ENCODE data around the gene MAN1A2. TPM values are rescaled to one million over a fixed set of nuclear protein-coding genes. Genes with fewer than 3 reads are reported as not detected.
"Not testable (repeated sequence)": the region's sequence is repeated elsewhere in the genome, so short reads cannot be mapped to it uniquely, and the experiment has no call there.

MAN1A2 gene
- total RNA-seq, 1 donor from 2014 or later = 45.4 TPM

DNA sequence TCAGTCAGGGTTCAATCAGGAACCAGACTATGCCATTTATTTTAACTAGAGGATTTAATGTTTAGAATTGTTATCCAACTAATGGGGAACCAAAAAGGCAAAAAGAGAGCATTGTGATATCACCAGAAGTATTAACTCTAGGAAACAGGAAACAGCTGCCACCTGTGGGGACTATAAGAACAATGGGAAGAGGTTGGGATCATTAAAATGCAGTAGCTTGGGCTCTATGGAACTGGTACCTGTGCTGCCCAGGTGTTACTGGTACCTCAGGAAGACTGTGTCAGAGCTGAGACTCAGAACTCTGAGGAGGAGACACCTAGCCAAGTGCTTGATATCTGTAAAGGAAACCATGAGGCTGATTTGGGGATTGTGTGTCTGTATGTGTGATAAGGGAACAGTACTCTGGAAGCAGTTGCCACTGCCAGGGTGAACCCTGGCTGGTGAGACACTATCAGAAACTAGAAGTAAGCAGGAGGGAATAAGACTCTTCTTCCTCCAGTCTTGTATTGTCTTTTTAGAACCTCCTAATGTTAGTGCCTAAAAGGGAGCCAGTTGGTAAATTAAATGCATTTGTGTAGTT, 49.4 kb downstream of the MAN1A2 start:
- H3K4me1 ChIP-seq (ENCODE audit: control insufficient read depth in 3 of 3, insufficient read depth in 3 of 3, low read length in 3 of 3) = no peaks in the 10 kb centered on the region
- peaks cover 0 to 7% (median 3%) of the 10 kb centered on the region in 3 donors for H3K36me3 ChIP-seq (ENCODE audit: control insufficient read depth in 3 of 3, insufficient read depth in 3 of 3, low read length in 3 of 3)
- H3K27ac ChIP-seq (ENCODE audit: low read depth, low read length) = no peak overlapping the region
- no peaks in the 10 kb centered on the region for H3K27me3 ChIP-seq (ENCODE audit: control insufficient read depth in 3 of 3, insufficient read depth in 3 of 3, low read length in 3 of 3)
- no peaks in the 10 kb centered on the region for H3K9me3 ChIP-seq (ENCODE audit: control insufficient read depth in 3 of 3, low read length in 3 of 3)
- H3K9ac ChIP-seq (ENCODE audit: low read depth in 1 of 3, low read length in 3 of 3) = no peak overlapping the region
- no peak overlapping the region for H3K4me3 ChIP-seq (ENCODE audit: low read length in 3 of 3)

DNA sequence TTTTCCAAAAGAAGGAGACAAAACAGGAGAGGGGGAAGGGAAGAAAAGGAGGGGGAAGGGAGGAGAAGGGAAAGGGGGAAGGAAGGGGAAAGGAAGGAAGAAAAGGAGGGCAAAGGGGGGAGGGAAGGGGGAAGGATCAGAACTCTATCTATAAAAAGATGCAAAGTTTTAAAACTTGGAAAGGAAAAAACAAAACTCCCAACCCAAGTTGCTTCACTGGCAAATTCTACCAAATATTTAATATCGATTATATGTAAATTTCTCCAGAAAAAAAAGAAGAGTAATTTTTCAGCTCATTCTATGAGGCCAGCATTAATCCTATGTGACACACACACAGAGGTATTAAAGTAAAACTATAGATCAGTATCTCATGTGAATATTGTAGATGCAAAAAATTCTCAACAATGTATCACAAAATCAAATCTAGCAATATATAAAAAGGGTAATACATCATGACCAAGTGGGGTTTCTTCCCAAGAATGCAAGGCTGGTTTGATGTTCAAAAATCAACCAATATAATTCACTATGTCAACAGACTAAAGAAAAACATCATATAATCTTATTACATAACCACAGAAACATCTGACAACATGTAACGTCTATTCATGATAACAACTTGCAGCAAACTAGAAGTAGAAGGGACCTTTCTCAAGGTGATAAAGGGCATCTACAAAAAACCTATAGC, 57.9 kb downstream of the MAN1A2 start:
- no peaks in the 10 kb centered on the region for H3K9me3 ChIP-seq (ENCODE audit: control insufficient read depth in 3 of 3, low read length in 3 of 3)
- no peaks in the 10 kb centered on the region for H3K4me1 ChIP-seq (ENCODE audit: control insufficient read depth in 3 of 3, insufficient read depth in 3 of 3, low read length in 3 of 3)
- peaks cover 0 to 8% (median 0%) of the 10 kb centered on the region in 3 donors for H3K36me3 ChIP-seq (ENCODE audit: control insufficient read depth in 3 of 3, insufficient read depth in 3 of 3, low read length in 3 of 3)
- peak overlapping the region in 1 of 3 donors; percentile 18 for H3K4me3 ChIP-seq (ENCODE audit: low read length in 3 of 3)
- no peak overlapping the region for H3K27ac ChIP-seq (ENCODE audit: low read depth, low read length)
- H3K9ac ChIP-seq (ENCODE audit: low read depth in 1 of 3, low read length in 3 of 3) = no peak overlapping the region
- H3K27me3 ChIP-seq (ENCODE audit: control insufficient read depth in 3 of 3, insufficient read depth in 3 of 3, low read length in 3 of 3) = no peaks in the 10 kb centered on the region

DNA sequence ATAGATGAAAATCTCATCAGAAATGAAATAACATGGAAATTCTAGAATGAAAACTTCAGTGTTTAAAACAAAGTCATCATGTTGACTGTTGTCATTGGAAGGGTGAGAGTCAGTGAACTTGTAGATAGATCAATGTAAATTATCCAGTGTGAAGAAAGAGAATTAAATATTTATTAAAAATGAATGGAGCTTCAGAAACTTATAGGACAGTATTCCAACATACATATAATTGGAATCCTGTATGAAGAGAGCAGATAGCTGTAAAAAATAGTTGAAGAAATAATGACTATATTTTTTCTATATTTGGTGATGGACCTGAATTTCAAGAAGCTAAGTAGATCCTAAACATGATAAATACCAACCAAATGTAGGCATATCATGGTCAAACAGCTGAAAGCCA, 60.0 kb downstream of the MAN1A2 start:
- no peaks in the 10 kb centered on the region for H3K4me1 ChIP-seq (ENCODE audit: control insufficient read depth in 3 of 3, insufficient read depth in 3 of 3, low read length in 3 of 3)
- H3K9me3 ChIP-seq (ENCODE audit: control insufficient read depth in 3 of 3, low read length in 3 of 3) = no peaks in the 10 kb centered on the region
- H3K9ac ChIP-seq (ENCODE audit: low read depth in 1 of 3, low read length in 3 of 3) = no peak overlapping the region
- peaks cover 0 to 8% (median 0%) of the 10 kb centered on the region in 3 donors for H3K36me3 ChIP-seq (ENCODE audit: control insufficient read depth in 3 of 3, insufficient read depth in 3 of 3, low read length in 3 of 3)
- no peaks in the 10 kb centered on the region for H3K27me3 ChIP-seq (ENCODE audit: control insufficient read depth in 3 of 3, insufficient read depth in 3 of 3, low read length in 3 of 3)
- no peak overlapping the region for H3K27ac ChIP-seq (ENCODE audit: low read depth, low read length)
- no peak overlapping the region for H3K4me3 ChIP-seq (ENCODE audit: low read length in 3 of 3)

DNA sequence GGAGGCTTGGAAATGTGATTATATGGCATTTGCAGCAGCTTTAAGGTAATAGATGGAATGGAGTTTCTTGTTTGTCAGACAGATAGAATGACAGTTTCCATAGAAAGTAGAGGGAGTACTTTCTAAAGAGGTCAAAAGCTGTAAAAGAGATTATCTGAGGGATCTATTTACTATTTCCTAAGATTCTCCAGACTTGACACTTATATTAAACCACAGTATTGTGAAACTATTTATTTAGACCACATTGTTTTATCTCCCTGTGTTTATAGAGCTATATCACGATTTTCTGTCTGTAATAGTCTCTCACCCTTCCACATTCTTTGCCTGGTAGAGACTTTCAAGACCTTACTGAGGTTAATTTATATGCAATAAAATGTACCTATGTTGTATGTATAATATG, 66.7 kb downstream of the MAN1A2 start:
- Histone ChIP-seq H3K27ac (ENCODE audit: low read depth, low read length) (no peak overlapping the region), H3K27me3 (ENCODE audit: control insufficient read depth in 3 of 3, insufficient read depth in 3 of 3, low read length in 3 of 3) (no peaks in the 10 kb centered on the region), H3K9me3 (ENCODE audit: control insufficient read depth in 3 of 3, low read length in 3 of 3) (no peaks in the 10 kb centered on the region), H3K36me3 (ENCODE audit: control insufficient read depth in 3 of 3, insufficient read depth in 3 of 3, low read length in 3 of 3) (no peaks in the 10 kb centered on the region), H3K4me3 (ENCODE audit: low read length in 3 of 3) (no peak overlapping the region), H3K4me1 (ENCODE audit: control insufficient read depth in 3 of 3, insufficient read depth in 3 of 3, low read length in 3 of 3) (no peaks in the 10 kb centered on the region), H3K9ac (ENCODE audit: low read depth in 1 of 3, low read length in 3 of 3) (no peak overlapping the region)

DNA sequence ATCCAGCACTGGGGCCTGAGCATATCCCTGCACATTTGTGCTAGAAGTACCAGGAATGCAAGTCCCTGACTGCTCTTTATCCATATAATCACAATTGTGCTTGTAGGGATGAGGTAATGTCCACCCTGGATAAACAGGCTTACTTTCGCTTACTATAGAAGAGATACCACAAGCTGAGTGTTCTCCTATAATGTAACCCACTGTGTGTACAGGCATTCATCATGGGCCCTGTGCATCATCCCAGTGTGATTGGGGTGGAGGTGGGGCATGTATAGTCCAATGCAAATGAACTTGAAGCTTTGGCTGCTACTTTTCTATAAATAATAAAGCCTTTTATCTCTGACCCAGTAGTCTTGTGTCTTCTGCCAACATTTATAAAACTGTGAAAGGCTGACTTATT, 69.3 kb downstream of the MAN1A2 start:
- H3K36me3 ChIP-seq (ENCODE audit: control insufficient read depth in 3 of 3, insufficient read depth in 3 of 3, low read length in 3 of 3) = no peaks in the 10 kb centered on the region
- H3K27me3 ChIP-seq (ENCODE audit: control insufficient read depth in 3 of 3, insufficient read depth in 3 of 3, low read length in 3 of 3) = no peaks in the 10 kb centered on the region
- no peak overlapping the region for H3K27ac ChIP-seq (ENCODE audit: low read depth, low read length)
- H3K4me1 ChIP-seq (ENCODE audit: control insufficient read depth in 3 of 3, insufficient read depth in 3 of 3, low read length in 3 of 3) = no peaks in the 10 kb centered on the region
- H3K9ac ChIP-seq (ENCODE audit: low read depth in 1 of 3, low read length in 3 of 3) = no peak overlapping the region
- no peaks in the 10 kb centered on the region for H3K9me3 ChIP-seq (ENCODE audit: control insufficient read depth in 3 of 3, low read length in 3 of 3)
- H3K4me3 ChIP-seq (ENCODE audit: low read length in 3 of 3) = no peak overlapping the region

DNA sequence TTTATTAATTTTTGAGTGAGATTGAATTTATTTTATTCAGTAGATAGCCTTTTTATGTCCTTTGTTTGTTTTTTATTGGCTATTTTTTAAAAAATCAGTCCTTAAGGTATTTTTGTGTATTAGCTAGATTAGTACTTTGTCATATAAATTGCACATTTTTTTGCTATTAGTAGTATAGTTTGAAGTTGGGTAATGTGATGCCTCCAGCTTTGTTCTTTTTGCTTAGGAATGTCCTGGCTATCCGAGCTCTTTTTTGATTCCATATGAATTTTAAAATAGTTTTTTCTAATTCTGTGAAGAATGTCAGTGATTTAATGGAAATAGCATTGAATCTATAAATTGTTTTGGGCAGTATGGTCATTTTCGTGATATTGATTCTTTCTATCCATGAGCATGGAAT, 80.4 kb downstream of the MAN1A2 start:
- peaks cover 0 to 5% (median 0%) of the 10 kb centered on the region in 3 donors for H3K36me3 ChIP-seq (ENCODE audit: control insufficient read depth in 3 of 3, insufficient read depth in 3 of 3, low read length in 3 of 3)
- peaks cover 0 to 3% (median 0%) of the 10 kb centered on the region in 3 donors for H3K9me3 ChIP-seq (ENCODE audit: control insufficient read depth in 3 of 3, low read length in 3 of 3)
- no peaks in the 10 kb centered on the region for H3K27me3 ChIP-seq (ENCODE audit: control insufficient read depth in 3 of 3, insufficient read depth in 3 of 3, low read length in 3 of 3)
- H3K4me3 ChIP-seq (ENCODE audit: low read length in 3 of 3) = no peak overlapping the region
- H3K27ac ChIP-seq (ENCODE audit: low read depth, low read length) = no peak overlapping the region
- H3K4me1 ChIP-seq (ENCODE audit: control insufficient read depth in 3 of 3, insufficient read depth in 3 of 3, low read length in 3 of 3) = no peaks in the 10 kb centered on the region
- no peak overlapping the region for H3K9ac ChIP-seq (ENCODE audit: low read depth in 1 of 3, low read length in 3 of 3)

DNA sequence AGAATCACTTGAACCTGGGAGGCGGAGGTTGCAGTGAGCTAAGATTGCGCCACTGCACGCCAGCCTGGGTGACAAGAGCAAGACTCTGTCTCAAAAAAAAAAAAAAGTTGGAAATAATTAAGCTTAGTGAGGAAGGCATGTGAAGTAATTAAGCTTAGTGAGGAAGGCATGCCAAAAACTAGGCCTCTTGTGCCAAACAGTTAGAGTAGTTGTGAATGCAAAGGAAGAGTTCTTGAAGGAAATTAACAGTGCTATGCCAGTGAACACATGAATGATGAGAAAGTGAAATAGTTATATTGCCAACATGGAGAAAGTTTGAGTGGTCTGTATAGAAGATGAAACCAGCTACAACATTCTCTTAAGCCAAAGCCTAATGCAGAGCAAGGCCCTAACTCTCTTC, 85.0 kb downstream of the MAN1A2 start:
- H3K27me3 ChIP-seq (ENCODE audit: control insufficient read depth in 3 of 3, insufficient read depth in 3 of 3, low read length in 3 of 3) = no peaks in the 10 kb centered on the region
- H3K36me3 ChIP-seq (ENCODE audit: control insufficient read depth in 3 of 3, insufficient read depth in 3 of 3, low read length in 3 of 3) = peaks cover 0 to 5% (median 0%) of the 10 kb centered on the region in 3 donors
- no peak overlapping the region for H3K9ac ChIP-seq (ENCODE audit: low read depth in 1 of 3, low read length in 3 of 3)
- H3K4me1 ChIP-seq (ENCODE audit: control insufficient read depth in 3 of 3, insufficient read depth in 3 of 3, low read length in 3 of 3) = no peaks in the 10 kb centered on the region
- no peak overlapping the region for H3K4me3 ChIP-seq (ENCODE audit: low read length in 3 of 3)
- no peak overlapping the region for H3K27ac ChIP-seq (ENCODE audit: low read depth, low read length)
- no peaks in the 10 kb centered on the region for H3K9me3 ChIP-seq (ENCODE audit: control insufficient read depth in 3 of 3, low read length in 3 of 3)

DNA sequence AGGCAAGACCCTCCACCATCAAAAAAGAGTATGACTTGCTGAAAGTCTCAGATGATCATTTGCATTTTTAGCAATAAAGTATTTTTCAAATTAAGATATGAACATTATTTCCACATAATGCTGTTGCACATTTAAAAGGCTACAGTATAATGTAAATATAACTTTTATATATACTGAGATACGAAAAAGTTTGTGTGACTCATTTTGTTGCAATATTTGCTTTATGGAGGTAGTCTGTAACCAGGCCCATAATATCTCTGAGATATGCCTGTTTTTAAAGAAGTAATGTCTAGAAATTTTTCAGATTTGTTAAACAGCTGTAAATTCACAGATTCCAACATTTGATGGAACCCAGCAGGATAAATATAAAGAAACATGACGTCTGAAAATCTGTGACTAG, 86.7 kb downstream of the MAN1A2 start:
- Histone ChIP-seq H3K36me3 (ENCODE audit: control insufficient read depth in 3 of 3, insufficient read depth in 3 of 3, low read length in 3 of 3) (peaks cover 0 to 5% (median 0%) of the 10 kb centered on the region in 3 donors), H3K4me3 (ENCODE audit: low read length in 3 of 3) (no peak overlapping the region), H3K4me1 (ENCODE audit: control insufficient read depth in 3 of 3, insufficient read depth in 3 of 3, low read length in 3 of 3) (no peaks in the 10 kb centered on the region), H3K9me3 (ENCODE audit: control insufficient read depth in 3 of 3, low read length in 3 of 3) (no peaks in the 10 kb centered on the region), H3K27ac (ENCODE audit: low read depth, low read length) (no peak overlapping the region), H3K27me3 (ENCODE audit: control insufficient read depth in 3 of 3, insufficient read depth in 3 of 3, low read length in 3 of 3) (no peaks in the 10 kb centered on the region), H3K9ac (ENCODE audit: low read depth in 1 of 3, low read length in 3 of 3) (no peak overlapping the region)

DNA sequence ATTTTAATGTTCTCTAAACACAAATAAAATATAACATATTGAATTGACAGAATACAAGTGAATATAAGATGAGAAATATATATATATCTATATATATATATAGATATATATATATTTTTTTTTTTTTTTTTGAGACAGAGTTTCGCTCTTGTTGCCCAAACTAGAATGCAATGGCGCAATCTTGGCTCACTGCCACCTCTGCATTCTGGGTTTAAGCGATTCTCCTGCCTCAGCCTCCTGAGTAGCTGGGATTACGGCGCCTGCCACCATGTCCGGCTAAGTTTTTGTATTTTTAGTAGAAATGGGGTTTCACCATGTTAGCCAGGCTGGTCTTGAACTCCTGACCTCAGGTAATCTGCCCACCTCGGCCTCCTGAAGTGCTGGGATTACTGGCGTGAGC, 91.2 kb downstream of the MAN1A2 start:
- not testable (repeated sequence) for H3K36me3 ChIP-seq (ENCODE audit: control insufficient read depth in 3 of 3, insufficient read depth in 3 of 3, low read length in 3 of 3); H3K9me3 ChIP-seq (ENCODE audit: control insufficient read depth in 3 of 3, low read length in 3 of 3); H3K27ac ChIP-seq (ENCODE audit: low read depth, low read length); H3K27me3 ChIP-seq (ENCODE audit: control insufficient read depth in 3 of 3, insufficient read depth in 3 of 3, low read length in 3 of 3); H3K9ac ChIP-seq (ENCODE audit: low read depth in 1 of 3, low read length in 3 of 3); H3K4me3 ChIP-seq (ENCODE audit: low read length in 3 of 3); H3K4me1 ChIP-seq (ENCODE audit: control insufficient read depth in 3 of 3, insufficient read depth in 3 of 3, low read length in 3 of 3)

DNA sequence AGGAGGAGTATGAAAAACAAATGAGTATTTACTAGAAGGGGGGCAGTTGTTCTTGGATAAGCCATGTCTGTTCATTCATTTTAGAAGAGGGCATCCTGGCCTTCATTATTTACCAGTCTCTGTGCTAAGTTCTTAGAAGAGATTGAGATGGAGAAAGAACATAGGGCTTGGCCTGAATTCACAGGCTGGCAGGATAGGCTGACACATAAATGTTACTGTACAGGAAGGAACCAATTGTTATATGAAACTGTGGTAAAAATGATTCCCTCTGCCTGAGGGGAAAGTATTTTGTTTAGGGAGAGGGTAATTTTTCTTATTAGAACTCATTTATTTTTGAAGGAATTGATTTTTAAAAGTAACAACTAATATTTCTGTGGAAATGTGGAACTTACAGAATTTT, 99.5 kb downstream of the MAN1A2 start:
- H3K27me3 ChIP-seq (ENCODE audit: control insufficient read depth in 3 of 3, insufficient read depth in 3 of 3, low read length in 3 of 3) = no peaks in the 10 kb centered on the region
- no peaks in the 10 kb centered on the region for H3K4me1 ChIP-seq (ENCODE audit: control insufficient read depth in 3 of 3, insufficient read depth in 3 of 3, low read length in 3 of 3)
- H3K4me3 ChIP-seq (ENCODE audit: low read length in 3 of 3) = no peak overlapping the region
- H3K9ac ChIP-seq (ENCODE audit: low read depth in 1 of 3, low read length in 3 of 3) = no peak overlapping the region
- H3K36me3 ChIP-seq (ENCODE audit: control insufficient read depth in 3 of 3, insufficient read depth in 3 of 3, low read length in 3 of 3) = peaks cover 0 to 4% (median 0%) of the 10 kb centered on the region in 3 donors
- H3K9me3 ChIP-seq (ENCODE audit: control insufficient read depth in 3 of 3, low read length in 3 of 3) = no peaks in the 10 kb centered on the region
- H3K27ac ChIP-seq (ENCODE audit: low read depth, low read length) = no peak overlapping the region

Data from skeletal muscle tissue (tissue), 4 donors.